ENCODE data around the gene GTPBP2. TPM values are rescaled to one million over a fixed set of nuclear protein-coding genes. Genes with fewer than 3 reads are reported as not detected.

The GTPBP2 gene
- total and polyA plus RNA-seq, 2 experiments from 2014 or later = 17.5 to 55.9 TPM

GRCh38 chr6:43648248-43648647 is 19.2 kb upstream of the GTPBP2 start:
- no peaks in the 10 kb centered on the region for H3K9me2 ChIP-seq (ENCODE audit: insufficient read depth)
- H3K36me3 ChIP-seq (ENCODE audit: insufficient read depth) = no peaks in the 10 kb centered on the region
- Mint-ChIP-seq H3K27ac (no peak overlapping the region), H3K36me3 (ENCODE audit: low read depth) (no peaks in the 10 kb centered on the region), H3K27me3 (ENCODE audit: insufficient read depth, low read depth, poor library complexity) (peaks cover 11% of the 10 kb centered on the region), H3K4me3 (no peak overlapping the region), H3K9me3 (peaks cover 2% of the 10 kb centered on the region; the same call in 1 of the 3 replicates), H3K4me1 (peaks cover 10% of the 10 kb centered on the region; the same call in 2 of the 3 replicates)
- H2AFZ ChIP-seq = no peak overlapping the region
- no peak overlapping the region for H3K4me3 ChIP-seq
- no peak overlapping the region for H3K4me2 ChIP-seq
- no peaks in the 10 kb centered on the region for H3K27me3 ChIP-seq (ENCODE audit: insufficient read depth)
- no peaks in the 10 kb centered on the region for H3K79me2 ChIP-seq (replicated peaks; ENCODE audit: insufficient read depth)
- H3F3A ChIP-seq (replicated peaks; ENCODE audit: low read depth) = peaks cover 7% of the 10 kb centered on the region
- no peaks in the 10 kb centered on the region; the same call in 1 of the 2 replicates for H4K20me1 ChIP-seq (replicated peaks; ENCODE audit: insufficient read depth)
- H3K27ac ChIP-seq (ENCODE audit: low read depth) = no peak overlapping the region
- no peak for TF ChIP-seq ETS1 (IDR thresholded peaks at IDR 0.05)
- TF ChIP-seq ZNF331 (CRISPR knock-in tag; IDR thresholded peaks at IDR 0.05; ENCODE audit: low read depth) = no peak
- TF ChIP-seq CREB1 (CRISPR knock-in tag; IDR thresholded peaks at IDR 0.05; ENCODE audit: low read depth) = no peak
- no peak for TF ChIP-seq STAT1 (IDR thresholded peaks at IDR 0.05; ENCODE audit: unreplicated experiment)
- TF ChIP-seq CTCF (conservative IDR thresholded peaks at IDR 0.05; ENCODE audit: low read depth in 2 of 2) = no peak
- TF ChIP-seq ZNF462 (CRISPR knock-in tag; IDR thresholded peaks at IDR 0.05) = no peak
- no peak for TF ChIP-seq EZH2 (IDR thresholded peaks at IDR 0.05; ENCODE audit: low read depth, unreplicated experiment)
- no peak for TF ChIP-seq ZNF114 (CRISPR knock-in tag; IDR thresholded peaks at IDR 0.05)
- no peak for TF ChIP-seq REST (IDR thresholded peaks at IDR 0.05; ENCODE audit: unreplicated experiment)
- no peak for TF ChIP-seq POLR2AphosphoS5 (IDR thresholded peaks at IDR 0.05; ENCODE audit: low read depth)
- TF ChIP-seq JUNB (IDR thresholded peaks at IDR 0.05; ENCODE audit: unreplicated experiment) = no peak
- no peak for TF ChIP-seq NANOG (IDR thresholded peaks at IDR 0.05; ENCODE audit: borderline replicate concordance)
- no peak for TF ChIP-seq EZH2phosphoT487 (IDR thresholded peaks at IDR 0.05; ENCODE audit: unreplicated experiment)
- ATAC-seq (no peak), DNase-seq (ENCODE audit: low spot score) (no peak)
- peaks cover 6% of the 10 kb centered on the region for H3K4me1 ChIP-seq (ENCODE audit: insufficient read depth)
